GM21381 (cell line): ENCODE results near the gene STAG3.
"Not testable (repeated sequence)": the region's sequence is repeated elsewhere in the genome, so short reads cannot be mapped to it uniquely, and the experiment has no call there.

Experiments used
- ATAC-seq: cut with Tn5 transposase; IDR thresholded peaks from one replicate; pipeline ENCODE4 v1.9.1; 2021; ENCODE audit warnings: mild to moderate bottlenecking, moderate library complexity; ENCODE audit not compliant: unreplicated experiment

STAG3 gene

GRCh38 chr7:100209493-100209892 lies 31.8 kb downstream of the STAG3 start:
- ATAC-seq: no peak

- no peak for ATAC-seq
Measured at GRCh38 chr7:100210805-100211204, 33.1 kb downstream of the STAG3 start.

GRCh38 chr7:100211342-100211780 lies 33.6 kb downstream of the STAG3 start:
- no peak for ATAC-seq

- no peak for ATAC-seq
Measured at GRCh38 chr7:100212631-100213286, 35.0 kb downstream of the STAG3 start.

GRCh38 chr7:100213672-100214071 lies 36.0 kb downstream of the STAG3 start:
- no peak for ATAC-seq

GRCh38 chr7:100214356-100214755 lies 36.6 kb downstream of the STAG3 start:
- not testable (repeated sequence) for ATAC-seq

- no peak for ATAC-seq
Measured at GRCh38 chr7:100215895-100216294, 38.2 kb downstream of the STAG3 start.

GRCh38 chr7:100217934-100218333 lies 40.2 kb downstream of the STAG3 start:
- ATAC-seq: peak; percentile 18

- ATAC-seq: no peak
Measured at GRCh38 chr7:100219271-100219737, 41.6 kb downstream of the STAG3 start.

GRCh38 chr7:100219801-100220585 lies 42.3 kb downstream of the STAG3 start, which contains the start of gene PVRIG:
Gene PVRIG (plus strand): TSS chr7:100219949. CDS start chr7:100219971, 22 bp downstream.
- ATAC-seq: not testable (repeated sequence)

GRCh38 chr7:100220586-100221230 lies 43.0 kb downstream of the STAG3 start:
- no peak for ATAC-seq

- peak; percentile 45 for ATAC-seq
Measured at GRCh38 chr7:100221231-100221718, 43.6 kb downstream of the STAG3 start.

GRCh38 chr7:100221767-100222444 lies 44.2 kb downstream of the STAG3 start:
- no peak for ATAC-seq

- ATAC-seq: no peak
Measured at GRCh38 chr7:100222445-100223132, 44.9 kb downstream of the STAG3 start.

- not testable (repeated sequence) for ATAC-seq
Measured at GRCh38 chr7:100223376-100223927, 45.7 kb downstream of the STAG3 start.

- not testable (repeated sequence) for ATAC-seq
Measured at GRCh38 chr7:100224891-100225290, 47.2 kb downstream of the STAG3 start.

GRCh38 chr7:100234660-100235317 lies 57.1 kb downstream of the STAG3 start:
- not testable (repeated sequence) for ATAC-seq

- not testable (repeated sequence) for ATAC-seq
Measured at GRCh38 chr7:100239975-100240374, 62.3 kb downstream of the STAG3 start.

GRCh38 chr7:100243385-100243784 lies 65.7 kb downstream of the STAG3 start:
- peak; percentile 64 for ATAC-seq
